ENCODE measurements around the gene INO80. TPM values are rescaled to one million over a fixed set of nuclear protein-coding genes. Genes with fewer than 3 reads are reported as not detected.
"Not testable (repeated sequence)": the region's sequence is repeated elsewhere in the genome, so short reads cannot be mapped to it uniquely, and the experiment has no call there.

Gene INO80
- total RNA-seq, 1 donor from 2014 or later = 10.4 TPM

- DNase-seq (ENCODE audit: low spot score) (no peak), ATAC-seq (no peak)
These were observed 827 bp upstream of the INO80 start for GRCh38 chr15:41116962-41117252.

- DNase-seq (ENCODE audit: low spot score) (peak; percentile 78), ATAC-seq (peak; percentile 74)
These were observed 396 bp downstream of the INO80 start for GRCh38 chr15:41115652-41116115.

DNA sequence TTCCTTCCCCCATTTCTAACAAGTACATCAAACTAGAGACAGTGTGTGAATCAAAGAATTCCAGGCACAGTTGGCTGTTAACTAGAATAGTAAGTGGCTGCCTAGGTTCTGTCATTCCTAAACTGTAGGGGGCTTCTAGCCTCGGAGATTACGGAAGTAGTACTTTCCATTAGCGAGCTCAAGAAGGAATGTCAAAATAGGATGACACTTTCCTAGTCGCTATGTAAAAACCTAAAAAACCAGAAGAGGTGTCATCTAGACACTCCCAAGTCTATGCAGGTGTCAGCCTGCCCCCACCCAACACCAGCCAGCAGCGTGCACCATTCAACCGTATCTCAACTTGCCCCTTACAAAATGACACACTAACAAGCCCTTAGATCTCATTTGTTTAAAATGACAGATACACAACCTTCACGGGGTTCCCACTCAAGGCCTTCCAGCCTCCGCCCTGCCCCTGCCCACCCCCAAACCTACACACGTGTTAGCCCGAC is 874 bp downstream of the INO80 start:
- ATAC-seq = no peak
- DNase-seq (ENCODE audit: low spot score) = no peak

DNA sequence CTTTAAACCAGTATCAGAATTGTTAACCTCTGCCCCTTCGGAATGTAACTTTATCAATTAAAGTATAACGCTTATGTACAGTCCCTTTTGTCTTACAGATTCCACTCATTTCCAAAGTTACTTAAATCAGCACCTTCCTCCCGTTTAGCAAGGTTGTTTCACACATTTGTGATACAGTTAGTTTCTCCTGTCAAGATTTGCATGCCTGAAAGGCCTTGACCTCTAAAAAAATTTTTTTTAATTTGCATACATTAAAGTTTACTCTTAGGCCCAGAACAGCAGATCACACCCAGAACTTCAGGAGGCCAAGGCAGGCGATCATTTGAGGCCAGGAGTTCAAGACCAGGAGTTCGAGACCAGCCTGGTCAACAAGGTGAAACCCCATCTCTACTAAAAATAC is 9.1 kb downstream of the INO80 start:
- ATAC-seq (no peak), DNase-seq (ENCODE audit: low spot score) (no peak)

GRCh38 chr15:41105348-41106334 is 10.4 kb downstream of the INO80 start:
- ATAC-seq = no peak
- no peak for DNase-seq (ENCODE audit: low spot score)

DNA sequence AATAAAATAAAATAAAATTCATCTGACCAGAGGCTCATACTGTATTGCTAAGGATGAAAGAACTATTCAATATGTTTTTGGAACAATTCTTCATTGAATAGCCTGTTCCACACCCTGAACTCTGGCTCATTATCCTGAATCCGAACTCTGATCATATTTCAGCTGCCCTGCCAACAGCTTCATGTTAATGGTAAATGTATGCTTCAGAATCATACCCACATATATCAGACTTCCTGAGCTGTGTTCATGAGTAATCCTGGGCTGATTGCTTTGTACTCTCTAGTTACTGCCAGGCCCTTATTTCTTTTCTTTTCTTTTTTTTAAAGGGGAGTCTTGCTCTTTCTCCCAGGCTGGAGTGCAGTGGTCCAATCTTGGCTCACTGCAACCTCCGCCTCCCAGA is 11.8 kb downstream of the INO80 start:
- no peak for ATAC-seq

GRCh38 chr15:41102854-41103253 is 13.2 kb downstream of the INO80 start:
- ATAC-seq = no peak
- no peak for DNase-seq (ENCODE audit: low spot score)

More for the DNA sequence above, 11.8 kb downstream of the INO80 start:
- DNase-seq (ENCODE audit: low spot score) = no peak

DNA sequence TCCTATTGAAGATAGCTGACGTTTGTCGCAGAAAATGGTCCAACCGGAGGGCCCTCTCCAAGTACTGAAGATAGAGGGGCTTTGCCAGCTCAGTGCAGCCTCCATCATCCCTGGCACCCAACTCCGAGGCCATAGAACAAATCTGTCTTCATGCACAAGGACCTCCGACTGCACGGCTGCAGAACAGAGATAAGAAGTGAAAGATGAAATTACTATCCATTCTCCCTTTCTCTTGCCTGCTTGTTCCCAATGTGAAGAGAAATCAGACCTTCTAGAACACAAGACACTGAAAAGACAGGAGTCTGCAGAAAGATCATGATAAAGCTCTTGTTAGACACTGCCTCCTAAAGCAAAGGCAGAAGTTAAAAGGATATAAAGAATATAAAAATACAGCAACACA is 19.9 kb downstream of the INO80 start:
- ATAC-seq = no peak
- DNase-seq (ENCODE audit: low spot score) = no peak

GRCh38 chr15:41085029-41085428 is 31.1 kb downstream of the INO80 start:
- DNase-seq (ENCODE audit: low spot score) = no peak
- no peak for ATAC-seq

GRCh38 chr15:41080144-41080543 is 35.9 kb downstream of the INO80 start:
- ATAC-seq (no peak), DNase-seq (ENCODE audit: low spot score) (no peak)

GRCh38 chr15:41079717-41080116 is 36.4 kb downstream of the INO80 start:
- DNase-seq (ENCODE audit: low spot score) = no peak
- no peak for ATAC-seq

DNA sequence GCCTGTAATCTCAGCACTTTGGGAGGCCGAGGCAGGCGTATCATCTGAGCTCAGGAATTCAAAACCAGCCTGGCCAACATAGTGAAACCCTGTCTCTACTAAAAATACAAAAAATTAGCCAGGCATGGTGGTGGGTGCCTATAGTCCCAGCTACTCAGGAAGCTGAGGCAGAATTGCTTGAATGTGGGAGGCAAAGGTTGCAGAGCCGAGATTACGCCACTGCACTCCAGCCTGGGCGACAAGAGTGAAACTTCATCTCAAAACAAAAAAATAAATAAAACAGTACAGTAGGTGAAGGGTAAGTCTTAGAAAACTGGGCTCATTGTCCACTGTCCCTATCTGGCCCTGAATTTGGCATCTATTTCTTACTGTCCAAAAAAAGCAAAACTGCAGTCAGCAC is 37.2 kb downstream of the INO80 start:
- not testable (repeated sequence) for ATAC-seq; DNase-seq (ENCODE audit: low spot score)

DNA sequence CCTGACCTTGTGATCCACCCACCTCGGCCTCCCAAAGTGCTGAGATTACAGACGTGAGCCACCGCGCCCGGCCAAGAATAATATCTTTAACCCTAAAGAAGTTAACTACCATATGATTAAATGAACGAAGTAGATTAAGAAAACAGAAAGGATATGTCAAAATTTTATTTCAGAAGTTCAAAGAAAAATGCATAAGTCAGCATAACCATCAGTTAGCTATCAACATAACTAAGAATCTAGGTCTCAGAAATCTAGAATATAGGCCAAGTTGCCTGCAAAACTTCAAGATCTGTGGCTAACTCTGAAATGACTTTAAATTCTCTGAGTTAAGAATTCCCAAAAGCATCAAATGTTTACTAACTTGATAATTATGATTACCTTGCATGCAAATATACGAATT is 38.0 kb downstream of the INO80 start:
- ATAC-seq = no peak
- DNase-seq (ENCODE audit: low spot score) = no peak

DNA sequence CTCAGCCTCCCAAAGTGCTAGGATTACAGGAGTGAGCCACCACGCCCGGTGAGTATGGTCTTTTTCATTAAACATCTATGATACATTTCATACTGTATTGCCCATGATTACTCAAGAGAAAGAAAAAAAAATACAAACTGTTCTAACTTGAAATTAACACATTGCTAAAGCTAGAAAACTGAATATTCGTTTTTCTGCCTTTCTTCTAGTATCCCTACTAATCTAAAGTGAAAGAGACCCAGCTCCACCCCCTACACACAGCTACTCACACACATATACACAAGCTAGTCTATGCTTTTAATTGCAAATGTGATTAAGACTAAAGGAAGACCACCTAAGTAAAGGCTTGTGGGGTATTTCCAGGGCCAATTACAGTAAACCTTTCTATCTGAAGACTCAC is 43.1 kb downstream of the INO80 start:
- no peak for DNase-seq (ENCODE audit: low spot score)
- ATAC-seq = no peak

- no peak for ATAC-seq
- DNase-seq (ENCODE audit: low spot score) = no peak
These were observed 44.1 kb downstream of the INO80 start for GRCh38 chr15:41072013-41072412.

GRCh38 chr15:41066516-41066915 is 49.6 kb downstream of the INO80 start:
- no peak for DNase-seq (ENCODE audit: low spot score)
- ATAC-seq = no peak

DNA sequence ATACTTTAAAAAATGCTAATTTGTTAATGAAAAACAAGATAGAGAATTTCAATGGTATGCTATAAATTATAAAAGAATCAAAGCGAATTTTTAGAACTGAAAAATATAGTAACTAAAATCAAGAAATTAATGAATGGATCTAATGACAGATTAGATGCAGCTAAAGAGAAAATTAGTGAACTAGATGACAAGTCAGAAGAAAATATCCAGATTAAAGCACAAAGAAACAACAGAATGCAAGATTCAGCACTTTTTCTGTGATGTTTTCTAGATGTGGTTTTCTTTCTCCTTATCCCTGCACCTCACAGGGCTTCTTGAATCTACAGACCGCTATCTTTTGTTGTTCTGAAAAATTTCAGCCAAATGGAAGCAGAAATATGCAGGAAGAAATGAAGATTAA is 54.4 kb downstream of the INO80 start:
- ATAC-seq (no peak), DNase-seq (ENCODE audit: low spot score) (no peak)

DNA sequence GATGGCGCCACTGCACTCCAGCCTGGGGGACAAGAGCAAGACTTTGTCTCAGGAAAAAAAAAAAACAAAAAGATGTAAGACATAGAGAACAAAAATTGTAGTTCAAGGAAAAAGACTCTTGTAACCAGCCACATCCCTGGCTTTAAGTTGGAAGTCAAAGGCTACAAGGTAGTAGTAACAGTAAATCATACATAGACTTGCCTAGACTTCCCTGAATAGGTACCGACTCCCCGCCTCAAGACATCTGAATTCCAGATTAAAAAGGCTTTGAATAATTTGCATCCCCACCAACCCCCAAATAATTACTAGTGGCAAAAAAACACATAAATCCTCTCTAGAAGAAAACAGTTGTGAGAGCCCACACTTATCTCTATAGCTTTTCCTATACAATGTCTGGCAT is 55.6 kb downstream of the INO80 start:
- no peak for DNase-seq (ENCODE audit: low spot score)
- no peak for ATAC-seq

DNA sequence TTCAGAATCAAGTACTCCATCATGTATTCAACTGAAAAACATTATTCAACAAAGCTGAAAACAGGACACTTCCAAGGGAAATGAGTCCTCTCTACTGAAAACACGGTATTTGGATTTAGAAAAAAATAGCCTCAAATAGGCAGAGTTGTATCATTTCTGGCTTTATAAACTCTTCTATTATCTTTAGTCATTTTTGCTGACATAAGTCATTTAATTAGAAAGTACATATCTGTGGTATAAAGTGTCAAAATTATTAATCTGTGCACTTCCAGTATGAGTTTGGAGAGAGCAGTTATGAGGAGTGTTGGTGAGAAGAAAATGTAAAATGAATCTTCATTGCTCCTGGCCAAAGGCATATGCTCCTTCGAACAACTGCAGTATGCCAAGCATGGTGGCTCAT is 59.3 kb downstream of the INO80 start:
- no peak for ATAC-seq
- no peak for DNase-seq (ENCODE audit: low spot score)

DNA sequence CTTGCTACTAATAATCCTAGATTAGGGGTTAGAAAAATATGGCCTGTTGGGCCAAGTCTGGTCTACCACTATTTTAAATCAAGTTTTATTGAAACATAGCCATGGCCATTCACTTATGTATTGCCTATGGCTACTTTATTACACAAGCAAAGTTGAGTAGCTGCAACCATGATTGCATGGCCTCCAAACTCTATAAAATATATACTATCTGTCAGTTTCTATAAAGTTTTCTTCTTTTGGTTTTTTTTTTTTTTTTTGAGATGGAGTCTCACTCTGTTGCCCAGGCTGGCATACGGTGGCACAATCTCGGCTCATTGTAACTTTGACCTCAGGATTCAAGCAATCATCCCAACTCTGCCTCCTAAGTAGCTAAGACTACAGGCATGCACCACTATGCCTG is 60.4 kb downstream of the INO80 start:
- ATAC-seq (no peak), DNase-seq (ENCODE audit: low spot score) (no peak)

- DNase-seq (ENCODE audit: low spot score) (no peak), ATAC-seq (no peak)
These were observed 64.9 kb downstream of the INO80 start for GRCh38 chr15:41051139-41051538.

DNA sequence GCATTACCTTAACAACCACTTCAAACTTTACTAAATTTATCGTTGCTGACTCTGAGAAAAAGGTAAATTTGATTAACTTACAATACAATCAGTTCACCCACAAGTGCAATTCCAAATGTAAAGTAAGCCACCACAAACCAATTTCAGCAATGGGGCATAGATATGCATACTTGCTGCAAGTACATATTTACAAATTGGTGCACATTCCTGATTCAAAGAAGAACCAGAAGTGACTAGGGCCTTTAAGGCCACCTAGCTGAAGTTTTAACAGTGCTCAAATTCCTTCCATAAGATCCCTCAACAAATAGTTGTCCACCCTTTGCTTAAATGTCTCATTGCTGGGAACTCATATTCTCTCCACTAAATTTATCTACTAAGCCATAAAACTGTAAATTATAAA is 67.2 kb downstream of the INO80 start:
- ATAC-seq (no peak), DNase-seq (ENCODE audit: low spot score) (no peak)

GRCh38 chr15:41048397-41048796 is 67.7 kb downstream of the INO80 start:
- DNase-seq (ENCODE audit: low spot score) = no peak
- peak; percentile 78 for ATAC-seq

Data from left lobe of liver (tissue), 2 donors.